ENCODE measurements around the gene MAP3K19. TPM values are rescaled to one million over a fixed set of nuclear protein-coding genes. Genes with fewer than 3 reads are reported as not detected.

Gene MAP3K19
- total RNA-seq, 1 experiment from 2014 or later: not detected

DNA sequence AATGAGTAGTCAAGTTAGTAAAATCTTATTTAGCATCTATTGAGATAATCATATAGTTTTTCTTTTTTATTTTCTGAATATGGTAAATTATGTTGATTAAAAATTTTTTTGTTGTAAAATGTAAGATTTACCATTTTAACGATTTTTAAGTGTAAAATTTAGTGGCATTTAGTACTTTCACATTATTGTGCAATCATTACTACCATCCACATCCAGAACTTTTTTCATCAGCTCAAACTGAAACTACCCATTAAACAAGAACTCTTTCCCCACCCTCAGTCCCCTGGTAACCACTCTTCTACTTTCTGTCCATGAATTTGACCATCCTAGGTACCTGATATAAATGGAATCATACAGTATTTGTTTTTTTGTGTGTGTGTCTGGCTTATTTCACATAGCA lies 16.0 kb upstream of the MAP3K19 start:
- H3K36me3 ChIP-seq (ENCODE audit: low read depth, low read length): peaks cover 60% of the 10 kb centered on the region
- H3K9me2 ChIP-seq (replicated peaks; ENCODE audit: low read length): no peaks in the 10 kb centered on the region
- ATAC-seq (no peak), DNase-seq (no peak)
- TF ChIP-seq EZH2 (IDR thresholded peaks at IDR 0.05; ENCODE audit: low read length, unreplicated experiment): no peak
- TF ChIP-seq, protein P1, sequence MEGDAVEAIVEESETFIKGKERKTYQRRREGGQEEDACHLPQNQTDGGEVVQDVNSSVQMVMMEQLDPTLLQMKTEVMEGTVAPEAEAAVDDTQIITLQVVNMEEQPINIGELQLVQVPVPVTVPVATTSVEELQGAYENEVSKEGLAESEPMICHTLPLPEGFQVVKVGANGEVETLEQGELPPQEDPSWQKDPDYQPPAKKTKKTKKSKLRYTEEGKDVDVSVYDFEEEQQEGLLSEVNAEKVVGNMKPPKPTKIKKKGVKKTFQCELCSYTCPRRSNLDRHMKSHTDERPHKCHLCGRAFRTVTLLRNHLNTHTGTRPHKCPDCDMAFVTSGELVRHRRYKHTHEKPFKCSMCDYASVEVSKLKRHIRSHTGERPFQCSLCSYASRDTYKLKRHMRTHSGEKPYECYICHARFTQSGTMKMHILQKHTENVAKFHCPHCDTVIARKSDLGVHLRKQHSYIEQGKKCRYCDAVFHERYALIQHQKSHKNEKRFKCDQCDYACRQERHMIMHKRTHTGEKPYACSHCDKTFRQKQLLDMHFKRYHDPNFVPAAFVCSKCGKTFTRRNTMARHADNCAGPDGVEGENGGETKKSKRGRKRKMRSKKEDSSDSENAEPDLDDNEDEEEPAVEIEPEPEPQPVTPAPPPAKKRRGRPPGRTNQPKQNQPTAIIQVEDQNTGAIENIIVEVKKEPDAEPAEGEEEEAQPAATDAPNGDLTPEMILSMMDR (conservative IDR thresholded peaks at IDR 0.05; ENCODE audit: low read depth, low read length): no peak
- no peak overlapping the region for H3K27ac ChIP-seq (ENCODE audit: low read length)
- no peaks in the 10 kb centered on the region for H3K4me1 ChIP-seq (ENCODE audit: insufficient read depth, low read length)
- no peaks in the 10 kb centered on the region for H3K9me3 ChIP-seq (ENCODE audit: low read length)
- H3K4me2 ChIP-seq (ENCODE audit: low read length): no peak overlapping the region
- no peaks in the 10 kb centered on the region for H3F3A ChIP-seq (ENCODE audit: low read length, unreplicated experiment)
- ChIA-PET CTCF (no interaction called here), POLR2A (ENCODE audit: unreplicated experiment) (no interaction called here)
- no peaks in the 10 kb centered on the region for H4K20me1 ChIP-seq (ENCODE audit: low read length)
- no peak overlapping the region for H2AFZ ChIP-seq (ENCODE audit: low read length)
- no TSS peak for BruUV-seq (replicated peaks)
- intact Hi-C loops (cut with micrococcal nuclease): no loop called here
- H3K79me2 ChIP-seq (ENCODE audit: low read length): peaks cover 78% of the 10 kb centered on the region
- no peak overlapping the region for H3K9ac ChIP-seq (ENCODE audit: low read length)
- no peaks in the 10 kb centered on the region for H3K27me3 ChIP-seq (ENCODE audit: low read length)
- no peak overlapping the region for H3K4me3 ChIP-seq (ENCODE audit: low read length)

DNA sequence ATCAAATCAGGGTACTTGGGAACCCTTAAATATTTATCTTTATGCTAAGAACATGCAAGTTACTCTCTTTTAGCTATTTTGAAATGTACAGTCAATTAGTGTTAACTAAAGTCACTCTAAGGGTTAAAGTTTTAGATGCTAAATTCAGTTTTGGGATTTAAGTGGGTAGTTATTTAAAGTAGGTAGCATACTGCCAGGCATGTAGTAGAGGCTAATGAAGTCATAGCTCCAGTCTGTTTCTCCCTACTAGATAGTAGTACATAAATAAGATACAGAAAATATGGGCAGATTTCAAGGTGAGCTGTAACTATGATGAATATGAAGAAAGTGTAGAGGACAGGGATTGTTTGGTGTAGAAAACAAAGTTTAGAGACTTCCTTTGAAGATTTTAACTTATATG lies 12.3 kb upstream of the MAP3K19 start:
- Histone ChIP-seq H4K20me1 (ENCODE audit: low read length) (no peaks in the 10 kb centered on the region), H3K4me1 (ENCODE audit: insufficient read depth, low read length) (peaks cover 6% of the 10 kb centered on the region; the same call in 1 of the 2 replicates), H3F3A (ENCODE audit: low read length, unreplicated experiment) (no peaks in the 10 kb centered on the region), H3K27me3 (ENCODE audit: low read length) (no peaks in the 10 kb centered on the region), H3K9me2 (replicated peaks; ENCODE audit: low read length) (no peaks in the 10 kb centered on the region), H2AFZ (ENCODE audit: low read length) (no peak overlapping the region), H3K36me3 (ENCODE audit: low read depth, low read length) (peaks cover 40% of the 10 kb centered on the region), H3K4me3 (ENCODE audit: low read length) (no peak overlapping the region), H3K4me2 (ENCODE audit: low read length) (no peak overlapping the region), H3K27ac (ENCODE audit: low read length) (no peak overlapping the region), H3K79me2 (ENCODE audit: low read length) (peaks cover 83% of the 10 kb centered on the region), H3K9ac (ENCODE audit: low read length) (no peak overlapping the region), H3K9me3 (ENCODE audit: low read length) (no peaks in the 10 kb centered on the region)
- ATAC-seq: no peak
- DNase-seq: no peak
- intact Hi-C loops (cut with micrococcal nuclease): no loop called here
- ChIA-PET POLR2A (ENCODE audit: unreplicated experiment) (interaction anchor here (0.7 kb wide), 1 partner anchor 15 kb away, joined by 4 read pairs; no protein-coding TSS in a partner anchor), CTCF (no interaction called here)
- BruUV-seq (replicated peaks): no TSS peak
- TF ChIP-seq EZH2phosphoT487 (IDR thresholded peaks at IDR 0.05; ENCODE audit: borderline replicate concordance, low read length) (no peak), EZH2 (IDR thresholded peaks at IDR 0.05; ENCODE audit: low read length, unreplicated experiment) (no peak)
- TF ChIP-seq, protein P1 (conservative IDR thresholded peaks at IDR 0.05; ENCODE audit: low read depth, low read length): no peak

DNA sequence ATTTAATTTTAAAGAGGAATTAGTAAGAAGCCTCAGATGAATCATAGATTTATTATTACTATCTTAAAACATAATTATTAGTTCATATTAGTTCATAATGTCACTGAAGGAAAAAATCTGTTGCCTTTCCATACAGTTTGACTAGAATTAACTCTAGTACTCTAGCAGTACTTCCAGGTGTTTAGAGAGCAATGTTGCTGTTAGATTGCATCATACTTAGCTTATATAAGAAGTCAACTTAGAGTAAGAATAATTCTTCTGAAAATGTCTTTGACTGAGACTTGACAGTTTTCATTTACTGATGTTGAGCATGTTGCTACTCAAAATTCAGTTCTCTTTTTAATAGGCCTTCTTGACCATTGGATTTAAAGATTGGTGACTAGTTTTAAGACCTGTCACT lies 9.5 kb upstream of the MAP3K19 start:
- POLR2A ChIA-PET (ENCODE audit: unreplicated experiment): interaction anchor here (0.6 kb wide), 1 partner anchor 54 kb away, joined by 6 read pairs; no protein-coding TSS in a partner anchor
- intact Hi-C loops (cut with micrococcal nuclease): no loop called here

More for the DNA sequence above, 9.5 kb upstream of the MAP3K19 start:
- no peak overlapping the region for H3K9ac ChIP-seq (ENCODE audit: low read length)
- H3K36me3 ChIP-seq (ENCODE audit: low read depth, low read length): peaks cover 17% of the 10 kb centered on the region
- H3K27me3 ChIP-seq (ENCODE audit: low read length): no peaks in the 10 kb centered on the region
- no peak overlapping the region for H3K4me2 ChIP-seq (ENCODE audit: low read length)
- peaks cover 17% of the 10 kb centered on the region for H4K20me1 ChIP-seq (ENCODE audit: low read length)
- H3K9me2 ChIP-seq (replicated peaks; ENCODE audit: low read length): no peaks in the 10 kb centered on the region
- no peak overlapping the region for H3K27ac ChIP-seq (ENCODE audit: low read length)
- TF ChIP-seq EZH2phosphoT487 (IDR thresholded peaks at IDR 0.05; ENCODE audit: borderline replicate concordance, low read length): no peak
- no peak for TF ChIP-seq EZH2 (IDR thresholded peaks at IDR 0.05; ENCODE audit: low read length, unreplicated experiment)
- TF ChIP-seq, protein P1 (conservative IDR thresholded peaks at IDR 0.05; ENCODE audit: low read depth, low read length): no peak
- no peak for ATAC-seq
- no peak for DNase-seq
- peaks cover 20% of the 10 kb centered on the region for H3K4me1 ChIP-seq (ENCODE audit: insufficient read depth, low read length)
- H3F3A ChIP-seq (ENCODE audit: low read length, unreplicated experiment): no peaks in the 10 kb centered on the region
- peaks cover 80% of the 10 kb centered on the region for H3K79me2 ChIP-seq (ENCODE audit: low read length)
- no peak overlapping the region for H2AFZ ChIP-seq (ENCODE audit: low read length)
- BruUV-seq (replicated peaks): no TSS peak
- CTCF ChIA-PET: no interaction called here
- no peak overlapping the region for H3K4me3 ChIP-seq (ENCODE audit: low read length)
- no peaks in the 10 kb centered on the region for H3K9me3 ChIP-seq (ENCODE audit: low read length)
